HG03354 (cell line): ENCODE data around the gene NPR2.

ENCODE experiments used
- ATAC-seq: cut with Tn5 transposase; IDR thresholded peaks from one replicate; pipeline ENCODE4 v1.9.1; 2021; ENCODE audit warnings: mild to moderate bottlenecking; ENCODE audit not compliant: unreplicated experiment, poor library complexity, severe bottlenecking

The NPR2 gene

DNA sequence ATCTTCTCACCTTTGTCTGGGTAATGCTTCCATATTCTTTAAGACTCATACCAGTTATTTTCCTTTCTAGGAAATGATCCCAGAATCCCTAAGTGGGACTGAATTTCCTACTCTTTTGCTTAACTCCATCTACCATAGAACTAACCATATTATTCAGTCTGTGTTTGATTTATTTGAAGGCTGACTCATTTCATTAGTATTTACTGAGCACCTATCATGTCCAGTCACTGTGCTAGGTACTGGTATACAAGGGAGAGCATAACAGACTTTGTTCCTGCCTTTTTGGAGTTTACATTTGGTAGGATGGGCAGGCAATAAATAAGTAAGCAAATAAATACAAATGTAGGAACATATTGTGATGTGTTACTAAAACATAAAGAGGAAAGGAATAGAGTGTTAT lies 4.3 kb downstream of the NPR2 start:
- no peak for ATAC-seq

DNA sequence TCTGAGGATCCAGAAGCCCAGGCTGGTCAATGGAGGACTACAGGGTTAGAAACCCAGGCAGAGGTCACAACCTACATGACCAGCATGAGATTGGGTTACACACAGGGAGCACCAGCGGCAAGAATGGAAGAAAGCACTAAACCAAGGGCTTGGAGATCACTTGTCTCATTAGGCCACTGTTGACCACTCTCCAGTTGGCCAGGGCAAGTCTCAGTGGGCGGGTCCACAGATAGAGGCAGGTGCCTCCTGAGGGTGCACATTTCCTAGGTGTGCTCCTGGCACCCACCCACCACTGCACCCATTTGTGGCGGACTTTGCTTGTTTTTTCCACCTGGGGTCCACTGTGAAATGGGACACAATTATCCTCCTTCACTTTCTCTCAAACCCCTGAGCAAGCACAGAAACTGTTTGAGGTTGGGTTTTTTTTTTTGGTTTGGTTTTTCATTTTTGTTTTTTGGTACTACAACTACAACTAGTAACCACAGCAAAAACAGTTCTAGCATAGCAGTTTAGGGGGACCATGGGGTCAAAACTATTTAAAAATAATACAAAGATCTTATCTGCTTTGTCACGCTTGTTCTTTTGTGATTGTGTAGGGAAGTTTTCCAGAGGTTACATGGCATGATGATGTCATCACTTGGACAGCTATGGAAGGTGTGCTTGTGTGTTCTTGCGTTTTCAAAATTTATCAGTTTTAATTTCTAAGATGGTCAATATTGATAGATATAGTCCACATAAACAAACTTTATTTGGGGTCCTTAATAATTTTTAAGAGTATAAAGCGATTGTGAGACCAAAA lies 6.1 kb downstream of the NPR2 start:
- no peak for ATAC-seq

DNA sequence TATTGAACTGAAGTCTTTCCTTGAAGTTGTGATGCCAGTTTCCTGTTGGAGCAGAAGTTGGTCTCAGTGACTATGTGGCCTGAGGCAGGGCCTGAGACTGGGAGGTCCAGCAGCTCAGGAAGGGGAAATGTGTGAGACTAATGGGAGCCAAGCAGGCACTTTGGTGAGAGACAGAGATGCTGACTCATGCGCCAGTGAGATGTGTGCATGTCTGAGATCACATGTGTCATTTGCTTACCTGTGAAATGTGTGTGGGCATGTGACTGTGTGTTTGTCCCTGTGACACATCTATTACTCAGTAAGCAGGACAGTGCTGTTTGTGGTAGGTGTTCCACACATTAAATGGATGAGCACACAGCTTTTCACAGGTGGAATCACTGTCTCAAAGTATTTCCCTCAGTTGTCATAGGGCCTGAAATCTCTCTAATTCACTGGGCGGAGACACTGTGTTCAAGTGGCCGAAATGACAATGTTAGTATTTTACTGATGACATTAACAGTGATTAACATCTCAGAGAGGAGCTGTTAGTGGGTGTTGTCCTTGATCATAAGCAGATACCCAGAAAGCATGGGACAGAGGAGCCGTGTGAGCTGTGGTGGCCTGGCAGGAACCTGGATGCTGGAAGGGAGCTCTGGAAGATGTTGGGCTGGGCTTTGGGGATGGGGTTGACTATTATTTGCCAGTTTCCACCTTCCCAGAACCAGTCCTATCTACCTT lies 7.4 kb downstream of the NPR2 start:
- ATAC-seq, result peak; percentile 52

DNA sequence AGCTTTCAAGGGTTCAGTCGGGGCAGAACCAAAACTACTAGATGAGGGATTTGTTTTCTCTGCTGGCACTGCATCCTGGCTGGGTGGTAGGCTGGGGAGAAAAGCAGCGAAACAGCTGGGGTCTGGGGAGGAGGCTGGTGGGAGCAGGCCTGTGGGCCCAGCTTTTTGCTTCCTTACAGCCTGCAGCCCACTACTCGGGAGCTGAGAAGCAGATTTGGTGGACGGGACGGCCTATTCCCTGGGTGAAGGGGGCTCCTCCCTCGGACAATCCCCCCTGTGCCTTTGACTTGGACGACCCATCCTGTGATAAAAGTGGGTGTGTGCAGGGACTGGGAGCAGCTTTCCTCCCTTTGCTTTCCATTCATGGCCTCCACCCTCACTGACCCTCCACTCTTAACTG lies 9.1 kb downstream of the NPR2 start:
- ATAC-seq, result no peak

DNA sequence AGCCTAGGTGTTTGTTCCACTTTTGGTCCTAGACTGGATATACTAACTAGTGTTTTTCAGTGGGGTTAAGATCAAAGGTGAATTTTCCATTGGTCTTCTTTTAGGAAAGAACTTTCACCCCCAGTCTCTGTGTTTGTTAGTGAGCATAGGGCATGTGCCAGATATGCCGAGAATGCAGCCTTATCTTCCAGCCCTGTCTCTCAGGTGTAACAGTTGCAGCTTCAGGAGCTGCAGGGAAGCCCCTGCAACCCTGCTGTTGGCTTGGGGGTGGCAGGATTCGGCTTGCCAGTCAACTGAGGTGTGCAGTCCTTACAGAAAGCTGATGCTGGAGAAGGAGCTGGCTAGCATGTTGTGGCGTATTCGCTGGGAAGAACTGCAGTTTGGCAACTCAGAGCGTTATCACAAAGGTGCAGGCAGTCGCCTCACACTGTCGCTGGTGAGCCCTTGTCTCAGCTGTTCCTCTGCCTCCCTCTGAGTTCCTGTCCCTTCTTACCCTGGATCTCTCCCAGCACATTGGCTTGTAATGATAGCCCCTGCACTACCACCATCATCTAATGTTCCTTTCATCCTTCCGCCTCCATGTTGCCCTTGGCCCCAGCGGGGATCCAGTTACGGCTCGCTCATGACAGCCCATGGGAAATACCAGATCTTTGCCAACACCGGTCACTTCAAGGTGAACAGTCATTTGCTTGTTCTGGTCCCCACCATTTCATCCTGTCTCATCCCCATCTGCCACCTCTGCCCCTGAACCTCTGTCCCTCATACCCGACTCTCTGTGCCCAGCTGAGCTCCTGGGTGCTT lies 10.1 kb downstream of the NPR2 start:
- no peak for ATAC-seq

DNA sequence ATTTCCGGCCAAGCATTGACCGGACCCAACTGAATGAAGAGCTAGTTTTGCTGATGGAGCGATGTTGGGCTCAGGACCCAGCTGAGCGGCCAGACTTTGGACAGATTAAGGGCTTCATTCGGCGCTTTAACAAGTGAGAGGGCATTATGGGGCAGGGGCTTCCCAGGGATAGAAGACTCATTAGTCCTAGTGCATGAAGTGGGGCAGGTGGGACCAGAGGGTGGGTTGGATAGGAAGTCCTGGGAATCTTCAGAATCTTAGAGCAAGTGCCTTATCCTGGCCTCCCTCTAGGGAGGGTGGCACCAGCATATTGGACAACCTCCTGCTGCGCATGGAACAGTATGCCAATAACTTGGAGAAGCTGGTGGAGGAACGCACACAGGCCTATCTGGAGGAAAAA lies 14.7 kb downstream of the NPR2 start:
- ATAC-seq, result no peak

DNA sequence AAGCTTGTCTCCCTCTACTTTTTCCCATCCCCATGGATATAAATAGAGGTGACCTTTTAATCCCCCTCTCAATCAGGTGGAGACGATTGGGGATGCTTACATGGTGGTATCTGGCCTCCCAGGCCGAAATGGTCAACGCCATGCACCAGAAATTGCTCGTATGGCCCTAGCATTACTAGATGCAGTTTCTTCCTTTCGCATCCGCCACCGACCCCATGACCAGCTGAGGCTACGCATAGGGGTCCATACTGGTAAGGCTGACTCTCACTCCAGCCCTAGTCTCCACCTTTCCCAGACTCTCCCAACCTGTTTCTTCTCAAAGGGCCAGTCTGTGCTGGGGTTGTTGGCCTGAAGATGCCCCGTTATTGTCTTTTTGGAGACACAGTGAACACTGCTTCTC lies 17.0 kb downstream of the NPR2 start:
- no peak for ATAC-seq

DNA sequence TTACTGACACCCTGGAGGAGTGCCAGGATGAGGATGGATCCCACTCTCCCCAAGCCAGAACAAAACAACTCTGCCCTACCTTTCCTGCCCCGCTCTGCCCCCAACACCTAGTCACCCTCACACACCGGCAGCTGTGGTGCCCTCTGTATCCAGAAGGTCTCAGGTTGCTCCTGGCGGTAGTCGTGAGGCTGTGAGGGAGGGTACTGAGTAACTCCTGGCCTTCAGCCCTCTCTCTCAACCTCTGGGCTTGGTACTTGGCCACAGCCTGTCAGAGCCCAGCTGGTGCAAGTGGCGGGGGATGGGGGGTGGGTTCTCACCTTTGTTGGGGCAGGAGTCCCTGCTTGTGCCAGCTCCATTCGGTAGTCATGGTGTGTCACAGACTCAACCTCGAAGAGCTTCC lies 18.7 kb downstream of the NPR2 start:
- ATAC-seq, result no peak

DNA sequence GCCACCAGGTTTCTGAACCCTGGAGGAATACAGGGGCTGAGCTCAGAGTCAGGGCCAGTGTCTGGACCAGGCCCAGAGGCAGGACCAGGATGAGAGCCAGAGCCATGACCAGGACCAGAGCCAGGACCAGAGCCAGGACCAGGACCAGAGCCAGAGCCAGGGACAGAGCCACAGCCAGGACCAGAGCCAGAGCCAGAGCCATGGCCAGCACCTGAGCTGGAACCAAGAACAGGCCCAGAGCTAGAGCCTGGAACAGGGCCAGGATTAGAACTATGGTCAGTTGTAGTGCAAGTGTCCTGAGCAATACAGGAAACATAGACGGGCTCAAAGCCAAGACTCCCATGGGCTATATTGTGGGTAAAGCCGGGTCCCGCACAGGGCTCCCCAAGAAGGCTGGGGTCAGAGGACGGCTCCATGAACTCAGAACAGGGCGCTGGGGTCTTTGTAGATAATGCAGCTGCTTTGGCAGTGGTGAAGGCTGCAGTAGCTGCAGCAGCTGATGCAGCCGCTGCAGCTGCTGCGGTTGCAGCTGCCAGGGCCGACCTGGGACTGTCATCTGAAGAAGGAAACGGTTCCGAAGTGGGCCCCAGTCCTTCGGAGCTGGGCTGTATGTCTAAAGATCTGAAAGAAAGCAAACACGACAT lies 20.1 kb downstream of the NPR2 start:
- ATAC-seq, result no peak

DNA sequence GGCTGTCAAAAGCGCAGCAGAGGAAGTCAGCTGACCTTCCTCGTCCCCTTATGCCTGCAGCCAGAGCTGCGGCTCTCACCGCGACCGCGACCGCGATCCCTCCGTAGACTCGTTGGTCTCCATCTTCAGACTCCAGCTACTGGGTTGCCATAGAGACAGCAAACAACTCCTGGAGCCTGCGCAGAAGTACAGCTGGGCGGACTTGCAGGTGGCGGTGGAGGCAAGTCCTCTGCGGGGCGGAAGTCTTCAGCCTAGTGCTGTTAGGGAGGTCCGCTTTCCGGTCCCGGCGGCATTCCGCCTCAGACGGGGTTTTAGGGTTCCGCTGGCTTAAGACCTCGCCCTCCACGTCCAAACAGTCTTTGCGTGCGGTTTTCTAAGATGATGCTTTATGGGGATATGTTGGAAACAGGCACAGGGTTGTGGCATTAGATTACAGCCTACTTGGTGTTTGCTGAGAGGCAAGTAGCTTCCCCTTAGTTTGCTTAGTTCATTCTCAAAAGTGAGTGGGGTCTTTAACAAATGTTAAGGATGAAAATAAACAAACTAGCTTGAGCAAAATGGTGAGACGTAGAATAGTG lies 20.7 kb downstream of the NPR2 start, which contains the start of gene SPAG8:
TSS of gene SPAG8 (minus strand) at position 238 of the 578 bp plus-strand sequence. CDS start at position 123, 115 bp downstream.
- peak; percentile 68 for ATAC-seq

DNA sequence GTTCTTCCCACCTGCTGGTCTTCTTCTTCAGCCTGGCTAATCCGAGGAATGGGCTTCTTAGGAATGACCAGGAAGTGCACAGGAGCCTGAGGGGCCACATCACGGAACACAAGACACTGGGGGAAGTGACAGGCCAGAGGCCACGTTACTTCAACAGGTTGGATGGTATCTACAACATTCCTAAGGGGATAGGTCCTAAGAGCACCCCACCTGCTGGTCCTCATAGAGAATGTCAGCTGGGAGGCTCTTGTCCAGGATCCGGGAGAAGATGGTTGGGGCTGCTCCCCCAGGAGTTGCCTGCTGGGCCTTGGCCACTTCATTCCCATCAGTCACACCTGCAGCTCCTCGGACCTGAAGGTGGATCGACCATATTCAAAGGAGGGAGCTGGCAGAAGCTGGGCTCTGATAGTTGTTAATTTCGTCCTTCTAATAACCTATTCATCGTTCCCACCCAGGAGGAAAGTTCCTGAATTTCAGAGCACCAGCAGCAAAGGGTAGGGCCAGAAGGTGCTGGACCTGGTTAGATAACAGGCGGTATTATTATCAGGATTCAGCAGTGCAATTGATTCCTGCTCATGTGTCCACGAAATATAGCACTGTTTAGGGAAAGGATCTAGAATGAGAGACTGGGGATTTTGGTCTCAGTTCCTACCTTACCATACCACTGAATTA lies 22.2 kb downstream of the NPR2 start:
- no peak for ATAC-seq

DNA sequence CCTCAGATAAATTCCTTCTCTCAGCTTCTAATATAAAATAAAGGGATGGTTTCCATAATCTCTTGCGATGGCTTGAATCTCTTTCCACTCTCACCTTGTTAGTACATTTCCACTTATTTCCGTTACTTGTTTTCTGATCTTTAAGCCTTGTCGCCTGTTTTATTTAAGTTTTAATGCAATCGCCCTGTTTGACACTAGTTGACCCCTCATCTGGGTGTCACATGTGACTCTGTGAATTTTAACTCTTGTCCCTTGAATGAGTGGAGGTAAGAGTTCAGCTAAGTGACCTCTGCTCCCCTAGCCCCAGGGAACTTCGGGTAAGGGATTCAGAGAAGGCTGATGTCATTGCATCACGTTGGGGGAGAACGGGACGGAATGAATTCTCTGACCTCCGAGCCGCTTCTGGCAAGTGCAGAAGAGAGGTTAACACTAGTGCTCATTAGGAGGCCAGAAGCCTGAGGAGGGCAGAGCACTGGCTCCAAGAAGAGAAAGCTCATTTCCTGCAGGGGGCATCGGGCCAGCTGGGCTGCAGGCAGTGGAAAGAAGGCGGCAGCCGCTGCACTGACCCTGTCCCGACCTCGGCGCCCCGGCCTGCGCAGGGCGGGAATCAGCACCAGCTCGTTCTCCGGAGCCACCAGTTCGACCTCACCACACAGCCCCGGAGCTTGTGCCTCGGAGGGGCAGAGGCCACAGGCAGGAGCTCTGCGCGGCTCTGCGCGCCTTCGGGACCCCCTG lies 22.9 kb downstream of the NPR2 start:
- peak; percentile 37 for ATAC-seq

DNA sequence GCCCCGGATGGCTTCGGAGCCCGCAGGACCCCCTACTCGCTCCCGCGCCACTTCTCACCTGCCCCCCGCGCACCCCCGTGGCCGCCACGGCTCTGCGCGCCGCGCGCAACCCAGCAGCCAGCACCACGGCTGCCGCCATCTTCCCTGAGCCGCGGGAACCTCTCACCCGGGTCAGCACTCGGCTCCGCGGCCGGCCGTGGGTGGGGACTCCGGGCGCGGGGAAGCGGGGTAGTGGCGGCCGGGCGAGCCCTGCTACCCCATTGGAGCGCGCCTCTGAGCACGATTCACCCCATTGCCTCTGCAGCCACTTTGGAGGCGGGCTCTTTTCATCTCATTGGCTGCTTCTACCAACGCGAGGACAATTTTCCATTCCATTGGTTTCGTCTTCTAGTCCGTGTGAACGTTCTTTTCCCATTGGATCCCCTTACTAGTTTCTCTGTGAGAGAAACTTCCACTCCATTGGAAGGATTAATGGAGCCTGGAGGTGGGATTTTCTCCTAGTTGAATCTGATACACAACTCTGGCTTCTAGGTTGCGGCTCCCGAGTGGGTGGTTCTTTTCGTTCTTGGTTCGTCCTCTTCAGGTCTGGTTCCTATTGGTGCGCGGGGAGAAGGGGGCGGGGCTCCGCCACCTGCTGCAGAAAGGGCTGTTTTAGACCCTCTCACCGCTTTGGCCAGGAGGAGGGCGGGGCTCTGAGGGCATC lies 23.6 kb downstream of the NPR2 start, which contains the start of gene HINT2:
TSS of gene HINT2 (minus strand) at position 202 of the 703 bp plus-strand sequence. CDS start at position 139, 63 bp downstream.
- ATAC-seq, result peak; percentile 75

DNA sequence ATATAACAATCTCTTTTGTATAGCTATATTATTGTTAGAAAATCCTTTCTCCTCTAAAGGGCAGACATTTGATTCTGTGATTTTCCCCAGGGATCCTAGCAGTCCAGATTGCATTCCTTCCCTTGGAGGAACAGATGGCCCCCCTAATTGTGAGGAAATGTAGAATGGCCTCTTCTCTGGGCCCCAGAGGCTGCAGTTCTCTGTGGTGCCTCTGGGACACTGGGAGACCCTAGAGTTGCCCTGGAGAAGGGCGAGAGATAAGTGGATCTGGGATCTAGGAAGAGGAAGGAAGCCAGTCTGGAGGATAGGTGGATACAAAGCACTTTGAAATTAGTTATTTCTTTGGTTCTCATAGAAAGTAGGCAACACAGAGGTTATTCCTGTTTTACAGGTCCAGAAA lies 25.3 kb downstream of the NPR2 start:
- ATAC-seq, result no peak

DNA sequence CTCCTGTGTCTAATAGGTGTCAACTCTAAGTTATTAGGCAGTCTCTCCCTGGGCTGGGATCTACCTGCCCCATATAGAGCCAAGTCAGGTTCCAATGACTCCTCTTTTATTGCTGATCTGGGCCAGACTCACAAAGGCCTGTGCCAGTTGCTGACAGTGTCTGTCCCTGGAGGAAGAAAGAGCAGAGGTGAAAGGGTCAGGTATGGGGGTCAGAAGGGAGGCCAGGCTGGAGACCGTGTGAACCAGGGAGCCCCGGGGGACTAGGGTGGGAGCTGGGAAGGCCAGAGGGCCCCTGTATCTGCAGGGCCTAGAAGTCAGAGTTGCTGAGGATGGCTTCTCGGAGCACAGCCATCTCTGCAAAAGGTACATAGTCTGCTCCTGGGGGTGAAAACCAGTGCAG lies 26.9 kb downstream of the NPR2 start:
- no peak for ATAC-seq

DNA sequence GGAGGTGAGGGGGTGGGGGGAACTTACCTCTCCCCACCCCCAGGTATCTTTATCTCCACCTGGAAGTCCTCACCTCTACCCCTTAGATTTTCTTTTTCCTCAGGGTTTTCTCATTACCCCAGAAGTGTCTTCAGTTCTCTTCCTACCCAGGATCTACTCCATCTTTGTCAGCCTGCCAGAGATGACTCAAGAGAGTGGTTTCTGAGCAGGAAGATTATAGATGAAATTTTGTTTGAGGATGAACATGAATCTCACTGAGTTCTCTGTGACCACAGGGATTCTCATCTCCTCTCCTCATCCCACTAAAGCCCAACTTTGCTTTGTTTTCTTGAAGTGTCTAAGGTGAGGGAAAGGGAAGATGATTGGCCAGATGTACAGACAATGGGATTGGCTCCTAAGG lies 28.7 kb downstream of the NPR2 start:
- no peak for ATAC-seq

DNA sequence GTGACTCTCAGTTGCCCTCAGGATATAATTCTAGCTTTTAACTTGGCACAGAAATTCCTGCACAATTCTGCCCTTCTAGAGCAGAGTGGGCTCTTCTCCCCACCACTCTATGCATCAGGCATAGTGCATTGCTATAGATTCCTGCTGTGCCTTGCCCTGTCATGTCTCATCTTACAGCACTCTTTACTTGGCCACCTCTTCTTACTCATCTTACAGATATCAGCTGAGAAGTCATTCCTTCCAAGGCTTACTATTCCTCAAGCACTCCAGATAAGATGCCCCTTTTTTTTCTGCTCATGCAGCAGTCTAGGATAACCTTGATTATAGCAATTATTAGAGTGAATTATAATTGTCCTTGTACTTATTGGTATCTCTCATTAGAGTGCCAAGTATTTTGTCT lies 31.5 kb downstream of the NPR2 start:
- ATAC-seq, result no peak
